Mucosa of stomach (tissue), 1 donor: Measurements from ENCODE around the gene ZNF692.
"Not testable (repeated sequence)": the region's sequence is repeated elsewhere in the genome, so short reads cannot be mapped to it uniquely, and the experiment has no call there.

Source experiments
- H3K27me3 ChIP-seq: one replicate; pipeline ENCODE4 v1.7.0; 2013; ENCODE audit warnings: mild to moderate bottlenecking, low read length; ENCODE audit not compliant: control insufficient read depth, insufficient read depth
- H3K36me3 ChIP-seq: one replicate; pipeline ENCODE4 v1.7.0; 2013; ENCODE audit warnings: low read length; ENCODE audit not compliant: control insufficient read depth, insufficient read depth
- H3K4me1 ChIP-seq: one replicate; pipeline ENCODE4 v1.7.0; 2013; ENCODE audit warnings: mild to moderate bottlenecking, low read length; ENCODE audit not compliant: control insufficient read depth, insufficient read depth
- H3K4me3 ChIP-seq: one replicate; pipeline ENCODE4 v1.7.0; 2013; ENCODE audit warnings: low read length
- H3K9ac ChIP-seq: one replicate; pipeline ENCODE4 v1.7.0; 2013; ENCODE audit warnings: mild to moderate bottlenecking, low read length, moderate library complexity
- H3K9me3 ChIP-seq: one replicate; pipeline ENCODE4 v1.7.0; 2013; ENCODE audit warnings: mild to moderate bottlenecking, low read length, moderate library complexity; ENCODE audit not compliant: control insufficient read depth
- donor health status: Pancreatic carcinoma.

Gene ZNF692

GRCh38 chr1:248842781-248843331 lies 16.0 kb downstream of the ZNF692 start:
- Histone ChIP-seq H3K9ac (no peak overlapping the region), H3K36me3 (no peaks in the 10 kb centered on the region), H3K4me1 (no peaks in the 10 kb centered on the region)

DNA sequence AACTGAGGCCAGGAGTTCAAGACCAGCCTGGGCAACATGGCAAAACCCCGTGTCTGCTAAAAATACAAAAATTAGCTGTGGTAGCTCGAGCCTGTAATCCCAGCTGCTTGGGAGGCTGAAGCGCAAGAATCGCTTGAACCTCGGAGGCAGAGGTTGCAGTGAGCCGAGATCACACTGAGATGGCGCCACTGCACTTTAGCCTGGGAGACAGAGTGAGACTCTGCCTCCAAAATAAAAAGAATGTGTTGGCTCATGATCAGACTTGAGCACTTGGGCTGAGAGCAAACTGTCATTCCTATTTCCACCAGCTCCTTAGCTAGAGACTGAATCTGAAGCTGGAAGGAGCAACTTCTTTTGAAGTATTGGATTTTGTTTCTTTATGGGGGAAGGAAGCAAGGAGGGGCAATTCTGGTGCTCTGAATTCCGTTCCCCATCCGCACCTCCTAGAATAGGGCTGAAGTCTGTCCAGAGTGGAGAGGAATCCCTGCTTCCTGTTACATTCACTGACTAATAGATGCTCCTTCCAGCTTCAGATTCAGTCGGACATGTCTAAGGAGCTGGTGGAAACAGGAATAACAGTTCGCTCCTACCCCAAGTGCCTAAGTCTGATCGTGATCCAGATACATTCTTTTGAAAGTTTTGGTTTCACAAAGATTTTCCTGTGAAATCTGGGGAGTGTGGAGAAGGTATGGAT lies 17.0 kb downstream of the ZNF692 start:
- H3K9ac ChIP-seq, result no peak overlapping the region

More at GRCh38 chr1:248842781-248843331, 16.0 kb downstream of the ZNF692 start:
- no peak overlapping the region for H3K4me3 ChIP-seq
- no peaks in the 10 kb centered on the region for H3K27me3 ChIP-seq
- no peaks in the 10 kb centered on the region for H3K9me3 ChIP-seq

DNA sequence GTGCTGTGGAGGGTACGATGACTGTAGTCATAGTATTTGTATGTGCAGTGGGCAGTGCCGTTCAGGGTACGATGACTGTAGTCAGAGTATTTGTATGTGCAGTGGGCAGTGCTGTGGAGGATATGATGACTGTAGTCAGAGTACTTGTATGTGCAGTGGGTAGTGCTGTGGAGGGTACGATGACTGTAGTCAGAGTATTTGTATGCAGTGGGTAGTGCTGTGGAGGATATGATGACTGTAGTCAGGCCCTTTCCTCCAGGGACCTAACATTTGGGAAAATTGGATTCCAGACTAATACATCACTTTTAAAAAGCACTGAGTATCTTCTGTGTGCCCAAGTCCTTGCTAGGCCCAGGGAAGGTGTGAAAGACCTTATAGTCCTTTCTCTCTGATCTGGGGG lies 17.9 kb downstream of the ZNF692 start:
- Histone ChIP-seq H3K9me3 (no peaks in the 10 kb centered on the region), H3K9ac (no peak overlapping the region), H3K36me3 (no peaks in the 10 kb centered on the region), H3K4me3 (no peak overlapping the region), H3K4me1 (peaks cover 8% of the 10 kb centered on the region), H3K27me3 (no peaks in the 10 kb centered on the region)

More for the DNA sequence above, 17.0 kb downstream of the ZNF692 start:
- no peaks in the 10 kb centered on the region for H3K9me3 ChIP-seq
- peaks cover 8% of the 10 kb centered on the region for H3K4me1 ChIP-seq
- H3K36me3 ChIP-seq, result no peaks in the 10 kb centered on the region
- H3K4me3 ChIP-seq, result no peak overlapping the region
- no peaks in the 10 kb centered on the region for H3K27me3 ChIP-seq

GRCh38 chr1:248839168-248839555 lies 19.7 kb downstream of the ZNF692 start:
- Histone ChIP-seq H3K9ac (peak overlapping the region; percentile 94), H3K9me3 (no peaks in the 10 kb centered on the region), H3K4me3 (peak overlapping the region; percentile 91), H3K4me1 (peaks cover 8% of the 10 kb centered on the region), H3K27me3 (no peaks in the 10 kb centered on the region), H3K36me3 (no peaks in the 10 kb centered on the region)

DNA sequence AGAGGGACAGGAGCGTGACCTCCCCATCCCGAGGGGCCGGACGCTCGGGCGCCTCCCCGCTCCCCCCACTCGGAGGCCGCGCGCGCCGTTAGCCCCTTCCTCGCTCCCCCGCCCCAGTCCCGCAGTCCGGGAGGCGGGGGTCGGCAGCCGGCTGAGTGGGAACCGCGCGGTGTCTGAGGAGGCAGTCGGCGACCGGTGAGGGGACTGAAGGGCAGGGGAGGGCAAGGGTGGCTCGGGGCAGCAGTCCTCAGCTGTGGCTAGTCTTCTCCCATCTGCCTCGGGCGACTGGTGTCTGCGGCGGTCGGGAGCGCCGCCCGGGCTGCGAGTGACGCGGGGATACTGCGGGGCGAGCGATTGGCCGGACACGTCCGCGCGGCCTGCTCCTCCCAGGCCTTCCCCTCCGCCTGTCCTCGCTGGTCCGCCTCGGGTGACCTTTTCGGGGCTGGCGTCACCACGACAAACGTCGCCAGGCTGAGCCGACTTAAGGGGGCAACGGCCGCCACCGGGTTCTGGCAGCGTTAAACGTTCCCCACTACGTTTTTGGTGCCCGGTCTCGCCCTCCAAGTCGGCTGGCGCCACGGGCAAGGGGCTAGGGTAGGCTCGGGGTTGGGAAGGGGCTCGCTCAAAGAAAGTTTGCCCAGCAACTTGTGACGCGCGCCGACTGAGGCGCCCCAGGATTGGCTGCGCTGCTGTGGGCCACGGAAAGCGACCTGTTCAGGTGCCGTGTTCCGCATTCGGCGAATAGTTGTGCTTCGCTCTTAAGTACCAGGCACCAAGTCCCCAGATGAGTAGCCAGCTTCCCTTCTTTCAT lies 20.3 kb downstream of the ZNF692 start:
- Histone ChIP-seq H3K9ac (peak overlapping the region; percentile 94), H3K27me3 (no peaks in the 10 kb centered on the region), H3K9me3 (no peaks in the 10 kb centered on the region), H3K4me3 (peak overlapping the region; percentile 91), H3K4me1 (peaks cover 8% of the 10 kb centered on the region), H3K36me3 (no peaks in the 10 kb centered on the region)

DNA sequence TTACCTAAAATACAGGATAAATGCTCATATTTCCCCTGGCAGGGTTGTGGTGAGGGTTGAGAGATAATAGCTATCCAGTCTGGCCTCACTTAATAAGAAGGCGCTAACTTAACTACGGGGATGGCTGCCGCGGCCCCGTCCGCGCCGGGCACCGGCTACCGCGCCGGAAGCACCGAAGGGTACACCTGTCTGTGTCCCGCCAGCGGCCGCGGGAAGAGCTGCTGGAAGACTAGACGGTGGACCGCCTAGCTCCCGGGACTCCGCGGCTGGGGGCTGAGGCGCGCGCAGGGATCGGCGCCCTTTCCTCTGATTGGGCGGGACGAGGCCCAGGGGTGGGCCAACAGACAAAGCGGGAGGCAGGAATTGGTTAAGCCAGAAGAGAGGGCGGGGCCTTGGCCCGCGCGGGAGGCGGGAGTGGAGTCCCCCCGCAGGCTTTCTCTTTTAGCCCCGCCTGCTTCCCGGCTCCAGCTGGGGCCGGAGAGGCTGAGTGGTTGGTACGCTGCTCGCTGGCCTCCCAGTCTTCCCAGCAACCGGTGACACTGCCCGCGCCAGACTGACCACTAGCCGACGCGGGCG lies 21.0 kb downstream of the ZNF692 start, which contains the start of gene ZNF672:
Gene ZNF672 (plus strand): TSS at position 444 of the 576 bp plus-strand sequence. CDS start 9,051 bp downstream, outside the sequence.
- H3K9ac ChIP-seq, result peak within 1 kb of the TSS; percentile 94
- no peaks in the 10 kb centered on the region for H3K36me3 ChIP-seq
- peak within 1 kb of the TSS; percentile 91 for H3K4me3 ChIP-seq
- H3K9me3 ChIP-seq, result no peaks in the 10 kb centered on the region
- H3K4me1 ChIP-seq, result peaks cover 8% of the 10 kb centered on the region
- H3K27me3 ChIP-seq, result no peaks in the 10 kb centered on the region

DNA sequence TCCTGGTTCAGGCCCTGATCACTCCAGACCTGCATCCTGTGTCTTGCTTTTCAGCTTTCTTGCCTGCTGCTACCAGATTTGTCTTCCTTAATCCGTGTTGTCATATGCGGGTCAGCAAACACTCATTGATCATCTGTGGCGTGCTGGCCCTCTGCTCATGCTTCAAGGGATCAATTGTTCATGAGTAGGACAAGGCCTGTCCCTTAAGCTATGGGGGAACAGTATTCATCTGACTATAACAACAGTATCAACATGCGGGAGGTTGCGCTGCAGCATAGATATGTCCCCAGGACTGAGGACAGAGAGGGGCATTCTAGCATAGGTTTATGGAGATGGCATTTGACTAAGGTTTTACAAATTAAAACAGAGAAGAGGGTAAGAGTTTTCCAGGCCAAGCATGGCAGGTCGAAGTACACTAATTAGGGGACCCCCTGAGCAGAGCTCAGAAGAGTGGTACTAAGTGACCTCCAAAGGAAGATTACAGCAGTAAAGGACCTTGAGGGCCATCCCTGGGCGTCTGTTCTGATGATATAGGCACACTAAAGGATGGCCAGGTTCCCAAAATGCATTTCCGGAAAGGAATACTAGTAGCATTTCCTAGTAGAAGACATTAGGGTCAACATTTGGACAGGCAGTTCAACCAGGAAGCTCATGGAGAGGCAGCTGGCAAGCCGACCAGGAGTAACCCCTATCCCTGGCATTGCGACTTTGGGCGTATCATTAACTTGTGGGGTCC lies 21.7 kb downstream of the ZNF692 start:
- Histone ChIP-seq H3K9me3 (no peaks in the 10 kb centered on the region), H3K4me1 (peaks cover 8% of the 10 kb centered on the region), H3K36me3 (no peaks in the 10 kb centered on the region), H3K27me3 (no peaks in the 10 kb centered on the region), H3K4me3 (peak overlapping the region; percentile 81), H3K9ac (peak overlapping the region; percentile 94)

DNA sequence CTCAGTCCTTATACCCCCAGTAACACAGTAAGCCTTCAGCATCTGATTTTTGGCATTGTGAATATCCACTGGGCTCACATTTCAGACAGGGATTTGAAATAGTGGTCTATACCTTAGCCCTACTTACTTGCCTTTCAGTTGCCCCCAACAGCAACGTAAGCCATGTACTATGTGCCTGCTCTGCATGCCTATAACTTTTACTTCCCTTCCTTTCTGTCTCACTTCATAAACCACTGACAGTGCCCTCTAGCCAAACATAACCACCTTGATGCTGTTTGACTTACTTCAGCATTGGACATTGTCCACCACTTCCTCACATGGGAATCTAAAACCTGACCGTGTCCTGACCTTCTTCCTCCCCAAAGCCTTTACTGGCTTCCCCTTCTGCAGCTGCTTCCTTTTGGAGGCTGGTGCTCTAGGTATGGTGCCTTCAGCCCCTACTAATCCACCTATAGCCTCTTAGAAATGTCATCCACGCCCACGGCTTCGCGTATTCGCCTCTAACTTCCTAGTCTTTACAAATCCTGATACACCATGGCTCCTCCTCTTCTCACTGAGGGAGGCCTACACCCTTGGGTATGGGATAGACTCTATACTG lies 24.4 kb downstream of the ZNF692 start:
- Histone ChIP-seq H3K9me3 (no peaks in the 10 kb centered on the region), H3K4me3 (no peak overlapping the region), H3K27me3 (no peaks in the 10 kb centered on the region), H3K36me3 (no peaks in the 10 kb centered on the region), H3K9ac (no peak overlapping the region), H3K4me1 (peaks cover 8% of the 10 kb centered on the region)

GRCh38 chr1:248831842-248832241 lies 27.0 kb downstream of the ZNF692 start:
- H3K9me3 ChIP-seq, result no peaks in the 10 kb centered on the region
- peaks cover 7% of the 10 kb centered on the region for H3K4me1 ChIP-seq
- H3K27me3 ChIP-seq, result no peaks in the 10 kb centered on the region
- H3K4me3 ChIP-seq, result no peak overlapping the region
- no peak overlapping the region for H3K9ac ChIP-seq
- H3K36me3 ChIP-seq, result no peaks in the 10 kb centered on the region

DNA sequence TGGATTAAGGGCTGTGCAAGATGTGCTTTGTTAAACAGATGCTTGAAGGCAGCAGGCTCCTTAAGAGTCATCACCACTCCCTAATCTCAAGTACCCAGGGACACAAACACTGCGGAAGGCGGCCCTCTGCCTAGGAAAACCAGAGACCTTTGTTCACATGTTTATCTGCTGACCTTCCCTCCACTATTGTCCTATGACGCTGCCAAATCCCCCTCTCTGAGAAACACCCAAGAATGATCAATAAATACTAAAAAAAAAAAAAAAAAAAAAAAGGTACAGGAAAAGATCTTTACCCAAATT lies 28.2 kb downstream of the ZNF692 start:
- not testable (repeated sequence) for H3K4me3 ChIP-seq, H3K9me3 ChIP-seq, H3K27me3 ChIP-seq, H3K9ac ChIP-seq, H3K4me1 ChIP-seq, H3K36me3 ChIP-seq

- Histone ChIP-seq H3K4me3 (no peak overlapping the region), H3K27me3 (no peaks in the 10 kb centered on the region), H3K4me1 (peaks cover 23% of the 10 kb centered on the region), H3K9me3 (no peaks in the 10 kb centered on the region), H3K9ac (no peak overlapping the region), H3K36me3 (no peaks in the 10 kb centered on the region)
Observed at GRCh38 chr1:248828845-248829244, 30.0 kb downstream of the ZNF692 start.
